K562 (cell line): ENCODE measurements around the gene DNAH17. TPM values are rescaled to one million over a fixed set of nuclear protein-coding genes. Genes with fewer than 3 reads are reported as not detected.

Source experiments
- REST ChIP-seq, 2 experiments: fragments of 450-650 bp; formaldehyde crosslinking in 1 of 2; IDR thresholded peaks; 2 replicates each; pipeline versions ENCODE4 v1.4.0 to v1.6.1; 2014 to 2020; ENCODE audit warnings: mild to moderate bottlenecking in 2 of 2, borderline replicate concordance in 1 of 2, low read depth in 1 of 2
- SRF ChIP-seq, 2 experiments: fragments of 250-450, 450-650 bp in 1 of 2; sonication (Bioruptor Pico) in 1 of 2; sonication (generic) in 1 of 2; formaldehyde crosslinking; IDR thresholded peaks; 2 replicates each; pipeline versions ENCODE4 v1.5.0 to v1.5.1; 2020 to 2022; ENCODE audit warnings: mild to moderate bottlenecking in 1 of 2, missing genetic modification reagents in 1 of 2
- YBX1 ChIP-seq: fragments of 450-650 bp; IDR thresholded peaks from 2 replicates; pipeline ENCODE4 v1.7.1; 2016; ENCODE audit warnings: mild to moderate bottlenecking
- polyA plus RNA-seq, 8 experiments: library from polyadenylated mRNA; depleted of rRNA in 4 of 8; stranded (reverse) in 5 of 8; unstranded in 3 of 8; fragments of >200 nt; fragmentation: Nextera tagmentation in 2 of 8; fragmentation: Illumina TruSeq in 1 of 8; extraction: Ambion mirVana in 2 of 8; extraction: Trizol in 1 of 8; gene quantifications; 2 replicates each; pipeline versions ENCODE4 v1.2.1 to v1.2.3, GENCODE V29; 2011 to 2014; ENCODE audit warnings: inconsistent platforms in 1 of 8, missing spikeins in 1 of 8
- total RNA-seq, 7 experiments: library from RNA; depleted of rRNA in 6 of 7; stranded (reverse); fragments of >200 nt in 6 of 7; fragmentation: Illumina TruSeq in 2 of 7; extraction: Trizol in 2 of 7; gene quantifications; 2 replicates each; pipeline versions ENCODE4 v1.2.1 to v1.2.3, GENCODE V29; 2011 to 2021; ENCODE audit warnings: low replicate concordance in 1 of 7

DNAH17 gene
- total and polyA plus RNA-seq, 9 of the 15 experiments (the other 6 are each of a cell fraction or from before 2014, with no cell fraction given) = under 0.01 to 0.06 (median 0.03) TPM; not detected in 5

GRCh38 chr17:78583091-78583490 is 5.9 kb upstream of the DNAH17 start (continued):
- no peak for TF ChIP-seq YBX1
- TF ChIP-seq REST (IDR thresholded peaks at IDR 0.05; ENCODE audit: borderline replicate concordance) = no peak
- no peak for TF ChIP-seq REST (CRISPR knock-in tag; IDR thresholded peaks at IDR 0.05; ENCODE audit: low read depth)
- no peak for TF ChIP-seq SRF (CRISPR knock-in tag; IDR thresholded peaks at IDR 0.05)
